Upper lobe of left lung (tissue), 6 donors: ENCODE measurements around the gene CRIP3. TPM values are rescaled to one million over a fixed set of nuclear protein-coding genes. Genes with fewer than 3 reads are reported as not detected.

Experiments
- ATAC-seq, 2 donors: fragments of 200-7000 bp; cut with Tn5 transposase; one replicate each; pipeline ENCODE4 v1.9.1; 2022; ENCODE audit warnings: mild to moderate bottlenecking in 2 of 2, moderate library complexity in 2 of 2; ENCODE audit not compliant: low FRiP score in 2 of 2
- DNase-seq, 2 donors: peaks; one replicate each; pipeline ENCODE4 v3.0.0-alpha.2; 2019 to 2020
- H3K27ac ChIP-seq, 4 donors: fragments of 200-600 bp; sonication (generic); one replicate each; pipeline ENCODE4 v1.5.1; 2016 to 2019
- H3K27me3 ChIP-seq, 4 donors: fragments of 200-600 bp; sonication (generic); one replicate each; pipeline ENCODE4 v1.5.1; 2017 to 2019
- H3K36me3 ChIP-seq, 4 donors: fragments of 200-600 bp; sonication (generic); one replicate each; pipeline ENCODE4 v1.5.1; 2016 to 2019
- H3K4me1 ChIP-seq, 4 donors: fragments of 200-600 bp; sonication (generic); one replicate each; pipeline ENCODE4 v1.5.1; 2018 to 2019
- H3K4me3 ChIP-seq, 4 donors: fragments of 200-600 bp; sonication (generic); one replicate each; pipeline ENCODE4 v1.5.1; 2017 to 2019; ENCODE audit warnings: mild to moderate bottlenecking in 2 of 4, moderate library complexity in 1 of 4
- H3K9me3 ChIP-seq, 4 donors: fragments of 200-600 bp; sonication (generic); one replicate each; pipeline ENCODE4 v1.5.1; 2018 to 2019
- EP300 ChIP-seq, 4 donors: sonication (generic); formaldehyde crosslinking; IDR thresholded peaks; one replicate each; pipeline ENCODE4 v1.5.1; 2017; ENCODE audit warnings: antibody characterized with exemption in 4 of 4, control low read depth in 2 of 4
- POLR2A ChIP-seq, 4 donors: fragments of 450-650 bp; IDR thresholded peaks; one replicate each; pipeline ENCODE4 v1.5.1; 2016 to 2017; ENCODE audit warnings: antibody characterized with exemption in 4 of 4, mild to moderate bottlenecking in 2 of 4
- POLR2AphosphoS5 ChIP-seq, 2 donors: sonication (generic); formaldehyde crosslinking; IDR thresholded peaks; one replicate each; pipeline ENCODE4 v1.5.1; 2017; ENCODE audit warnings: antibody characterized with exemption in 2 of 2
- WGBS, 2 donors: methylation state at CpG; one replicate each; pipeline ENCODE4 v1.1.5; 2017 to 2018; 5-methylcytosine and 5-hydroxymethylcytosine counted together
- total RNA-seq, 6 donors: library from RNA; depleted of rRNA in 4 of 6; stranded (reverse); fragments of >200 nt in 4 of 6; gene quantifications; one replicate each; pipeline versions ENCODE4 v1.1.0 to v1.2.1, GENCODE V29; 2016 to 2021
- TF ChIP-seq, protein P1 (sequence below), 6 experiments: fragments of 450-650 bp in 4 of 6; fragments of 200-600 bp in 2 of 6; sonication (generic) in 2 of 6; IDR thresholded peaks; one replicate each; pipeline ENCODE4 v1.5.1; 2016 to 2019; ENCODE audit warnings: antibody characterized with exemption in 6 of 6
- donor health status: DM: no; HTN: no; CAD: no; lungs with moderate emphysema.
- donor health status: DM: no; HTN: yes; CAD: no; lungs with severe emphysema.

Gene CRIP3
- total RNA-seq, 6 donors from 2014 or later, result 1.5 TPM; not detected in 5

DNA sequence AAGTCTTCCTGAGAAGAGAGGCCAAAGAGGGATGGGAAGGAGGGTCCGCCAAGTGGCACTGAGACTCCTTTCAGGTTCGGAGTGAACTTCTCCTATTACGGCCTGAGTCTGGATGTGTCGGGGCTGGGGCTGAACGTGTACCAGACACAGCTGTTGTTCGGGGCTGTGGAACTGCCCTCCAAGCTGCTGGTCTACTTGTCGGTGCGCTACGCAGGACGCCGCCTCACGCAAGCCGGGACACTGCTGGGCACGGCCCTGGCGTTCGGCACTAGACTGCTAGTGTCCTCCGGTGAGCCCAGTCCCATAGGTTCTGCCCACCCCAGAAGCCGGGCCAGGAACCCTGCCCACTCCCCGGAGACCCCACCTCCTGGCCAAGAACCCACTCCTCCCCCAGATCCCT lies 6.5 kb downstream of the CRIP3 start:
- H3K9me3 ChIP-seq, result no peaks in the 10 kb centered on the region
- no peaks in the 10 kb centered on the region for H3K4me1 ChIP-seq
- H3K4me3 ChIP-seq, result no peak overlapping the region
- TF ChIP-seq EP300 (IDR thresholded peaks at IDR 0.05) (no peak), POLR2AphosphoS5 (IDR thresholded peaks at IDR 0.05) (no peak), POLR2A (IDR thresholded peaks at IDR 0.05) (no peak)
- H3K27ac ChIP-seq, result no peak overlapping the region
- ATAC-seq (no peak), DNase-seq (no peak)
- no peaks in the 10 kb centered on the region for H3K36me3 ChIP-seq
- no peaks in the 10 kb centered on the region for H3K27me3 ChIP-seq
- 83 to 89% methylated on average over 19 of the region's 19 CpGs for WGBS, 2 donors

DNA sequence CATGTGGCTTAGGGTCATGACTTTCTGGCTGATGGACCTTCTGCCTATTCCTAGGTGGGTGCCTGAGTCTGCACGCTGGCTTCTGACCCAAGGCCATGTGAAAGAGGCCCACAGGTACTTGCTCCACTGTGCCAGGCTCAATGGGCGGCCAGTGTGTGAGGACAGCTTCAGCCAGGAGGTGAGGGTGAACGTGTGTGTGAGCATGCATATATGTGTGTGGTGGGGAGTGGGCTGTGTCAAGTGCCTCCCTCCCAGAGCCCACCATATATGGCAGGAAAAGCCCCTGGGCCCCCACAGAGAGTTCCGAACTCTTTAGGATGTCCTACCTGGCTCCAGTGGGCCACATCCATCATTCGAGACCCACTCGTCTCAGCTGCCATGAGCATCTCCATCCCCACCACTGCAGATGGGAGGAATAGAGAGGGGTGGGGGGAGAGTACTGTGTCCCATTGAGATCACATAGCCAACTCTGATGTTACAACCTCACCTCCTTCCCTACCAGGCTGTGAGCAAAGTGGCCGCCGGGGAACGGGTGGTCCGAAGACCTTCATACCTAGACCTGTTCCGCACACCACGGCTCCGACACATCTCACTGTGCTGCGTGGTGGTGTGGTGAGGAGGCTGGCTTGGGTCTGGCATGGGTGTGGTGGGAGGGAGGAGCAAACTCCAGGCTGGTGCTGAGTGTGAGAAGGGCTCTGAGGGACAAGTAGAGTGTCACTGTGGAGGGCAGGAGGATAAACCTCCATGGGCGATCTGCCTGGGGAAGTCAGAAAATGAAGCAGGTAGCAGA lies 7.3 kb downstream of the CRIP3 start:
- Histone ChIP-seq H3K27ac (no peak overlapping the region), H3K4me3 (no peak overlapping the region), H3K9me3 (no peaks in the 10 kb centered on the region), H3K27me3 (no peaks in the 10 kb centered on the region), H3K36me3 (no peaks in the 10 kb centered on the region), H3K4me1 (no peaks in the 10 kb centered on the region)
- WGBS, 2 donors, result 88 to 90% methylated on average over 11 to 15 of the region's 15 CpGs
- DNase-seq, result no peak
- ATAC-seq, result no peak
- TF ChIP-seq POLR2A (IDR thresholded peaks at IDR 0.05) (no peak), EP300 (IDR thresholded peaks at IDR 0.05) (no peak), POLR2AphosphoS5 (IDR thresholded peaks at IDR 0.05) (no peak)
- TF ChIP-seq, protein P1, sequence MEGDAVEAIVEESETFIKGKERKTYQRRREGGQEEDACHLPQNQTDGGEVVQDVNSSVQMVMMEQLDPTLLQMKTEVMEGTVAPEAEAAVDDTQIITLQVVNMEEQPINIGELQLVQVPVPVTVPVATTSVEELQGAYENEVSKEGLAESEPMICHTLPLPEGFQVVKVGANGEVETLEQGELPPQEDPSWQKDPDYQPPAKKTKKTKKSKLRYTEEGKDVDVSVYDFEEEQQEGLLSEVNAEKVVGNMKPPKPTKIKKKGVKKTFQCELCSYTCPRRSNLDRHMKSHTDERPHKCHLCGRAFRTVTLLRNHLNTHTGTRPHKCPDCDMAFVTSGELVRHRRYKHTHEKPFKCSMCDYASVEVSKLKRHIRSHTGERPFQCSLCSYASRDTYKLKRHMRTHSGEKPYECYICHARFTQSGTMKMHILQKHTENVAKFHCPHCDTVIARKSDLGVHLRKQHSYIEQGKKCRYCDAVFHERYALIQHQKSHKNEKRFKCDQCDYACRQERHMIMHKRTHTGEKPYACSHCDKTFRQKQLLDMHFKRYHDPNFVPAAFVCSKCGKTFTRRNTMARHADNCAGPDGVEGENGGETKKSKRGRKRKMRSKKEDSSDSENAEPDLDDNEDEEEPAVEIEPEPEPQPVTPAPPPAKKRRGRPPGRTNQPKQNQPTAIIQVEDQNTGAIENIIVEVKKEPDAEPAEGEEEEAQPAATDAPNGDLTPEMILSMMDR (IDR thresholded peaks at IDR 0.05), result no peak

DNA sequence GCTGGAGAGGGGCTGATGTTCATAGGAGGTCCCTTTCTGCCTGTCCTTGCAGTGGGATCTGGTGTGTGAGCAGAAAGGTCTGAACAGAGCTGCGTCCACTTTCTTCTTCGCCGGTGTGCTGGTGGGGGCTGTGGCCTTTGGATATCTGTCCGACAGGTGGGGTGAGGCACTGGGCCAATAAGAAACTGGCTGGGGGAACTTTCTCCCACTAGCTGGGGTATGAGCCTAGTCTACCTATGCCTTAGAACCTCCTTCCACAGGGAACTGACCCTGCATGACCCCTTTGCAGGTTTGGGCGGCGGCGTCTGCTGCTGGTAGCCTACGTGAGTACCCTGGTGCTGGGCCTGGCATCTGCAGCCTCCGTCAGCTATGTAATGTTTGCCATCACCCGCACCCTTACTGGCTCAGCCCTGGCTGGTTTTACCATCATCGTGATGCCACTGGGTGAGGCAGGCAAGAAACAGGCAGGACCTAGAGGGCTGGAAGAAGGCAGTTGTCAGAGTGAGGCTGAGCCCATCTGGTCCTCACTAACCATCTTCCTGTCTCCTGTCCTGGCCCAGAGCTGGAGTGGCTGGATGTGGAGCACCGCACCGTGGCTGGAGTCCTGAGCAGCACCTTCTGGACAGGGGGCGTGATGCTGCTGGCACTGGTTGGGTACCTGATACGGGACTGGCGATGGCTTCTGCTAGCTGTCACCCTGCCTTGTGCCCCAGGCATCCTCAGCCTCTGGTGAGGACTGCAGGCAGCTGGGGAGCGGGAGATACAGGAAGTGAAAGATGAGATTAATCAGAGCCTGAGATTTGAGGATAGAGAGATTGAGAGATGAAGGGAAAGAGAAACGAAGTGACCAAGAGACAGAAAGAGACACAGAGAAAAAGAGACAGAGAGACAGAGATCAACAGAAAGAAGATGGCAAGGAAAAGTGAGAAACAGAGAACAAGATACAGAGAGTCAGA lies 9.0 kb downstream of the CRIP3 start:
- no peaks in the 10 kb centered on the region for H3K36me3 ChIP-seq
- H3K4me1 ChIP-seq, result no peaks in the 10 kb centered on the region
- H3K27me3 ChIP-seq, result no peaks in the 10 kb centered on the region
- DNase-seq, result no peak
- ATAC-seq, result no peak
- no peak overlapping the region for H3K4me3 ChIP-seq
- TF ChIP-seq, protein P1 (IDR thresholded peaks at IDR 0.05), result no peak
- TF ChIP-seq POLR2AphosphoS5 (IDR thresholded peaks at IDR 0.05), result no peak
- no peak for TF ChIP-seq EP300 (IDR thresholded peaks at IDR 0.05)
- TF ChIP-seq POLR2A (IDR thresholded peaks at IDR 0.05), result no peak
- no peaks in the 10 kb centered on the region for H3K9me3 ChIP-seq
- 76 to 79% methylated on average over 16 to 18 of the region's 18 CpGs for WGBS, 2 donors
- no peak overlapping the region for H3K27ac ChIP-seq

DNA sequence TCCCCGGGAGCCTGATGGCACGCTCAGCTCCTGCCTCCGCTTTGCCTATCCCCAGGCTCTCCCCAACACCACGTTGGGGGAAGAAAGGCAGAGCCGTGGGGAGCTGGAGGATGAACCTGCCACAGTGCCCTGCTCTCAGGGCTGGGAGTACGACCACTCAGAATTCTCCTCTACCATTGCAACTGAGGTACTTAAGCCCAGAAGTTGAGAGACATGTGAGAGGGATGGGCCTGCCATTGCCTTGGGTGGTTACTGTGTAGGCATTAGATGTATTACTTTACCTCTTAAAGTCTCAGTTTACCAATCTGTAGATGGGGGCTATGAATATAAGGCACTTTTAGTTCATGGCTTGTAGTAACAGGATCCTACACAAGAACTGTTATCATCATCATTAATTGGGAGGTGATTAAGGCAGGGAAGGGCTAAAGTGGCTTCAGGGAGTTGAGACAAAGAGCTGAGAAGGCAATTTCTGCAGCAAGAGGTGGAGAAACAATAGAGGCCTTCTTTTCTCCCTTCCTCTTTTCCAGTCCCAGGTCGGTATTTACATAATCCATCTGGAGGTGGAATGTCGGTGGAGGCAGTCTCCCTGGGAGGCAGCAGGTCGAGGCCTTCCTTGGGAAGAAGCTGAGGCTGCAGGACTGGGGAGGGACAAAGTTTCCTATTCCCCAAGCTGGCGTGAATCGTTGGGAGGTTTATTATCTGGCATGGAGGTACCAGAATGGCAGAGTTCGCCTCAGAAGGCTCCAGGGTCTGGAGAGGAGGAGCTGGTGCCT lies 9.9 kb downstream of the CRIP3 start:
- Histone ChIP-seq H3K9me3 (no peaks in the 10 kb centered on the region), H3K27ac (no peak overlapping the region), H3K36me3 (no peaks in the 10 kb centered on the region), H3K27me3 (no peaks in the 10 kb centered on the region), H3K4me3 (no peak overlapping the region), H3K4me1 (no peaks in the 10 kb centered on the region)
- ATAC-seq (no peak), DNase-seq (no peak)
- WGBS, 2 donors, result 60 to 68% methylated on average over 6 to 12 of the region's 12 CpGs
- TF ChIP-seq POLR2AphosphoS5 (IDR thresholded peaks at IDR 0.05), result no peak
- TF ChIP-seq POLR2A (IDR thresholded peaks at IDR 0.05), result no peak
- TF ChIP-seq, protein P1 (IDR thresholded peaks at IDR 0.05), result no peak
- TF ChIP-seq EP300 (IDR thresholded peaks at IDR 0.05), result no peak
